BJ (cell line): Measurements from ENCODE around the gene CCDC83. TPM values are rescaled to one million over a fixed set of nuclear protein-coding genes. Genes with fewer than 3 reads are reported as not detected.

Source experiments
- CTCF ChIA-PET: fragments of 350-600 bp; formaldehyde crosslinking; extraction: SDS; loops from one replicate; lab custom pipeline; 2021; ENCODE audit warnings: antibody characterized with exemption, inconsistent platforms; lab: Yijun Ruan, JAX
- POLR2A ChIA-PET: fragments of 300-600 bp; sonication (Branson Sonifier 250); formaldehyde crosslinking; extraction: SDS; loops from one replicate; lab custom pipeline; 2021; ENCODE audit warnings: antibody characterized with exemption; lab: Charles Lee
- DNase-seq: peaks from one replicate; pipeline ENCODE4 v3.0.0-alpha.2; 2011; ENCODE audit warnings: low read depth
- H3K27me3 ChIP-seq: 2 replicates; pipeline ENCODE4 v1.6.0; 2011; ENCODE audit warnings: low read length; ENCODE audit not compliant: control insufficient read depth, insufficient read depth
- H3K36me3 ChIP-seq: 2 replicates; pipeline ENCODE4 v1.5.1; 2011; ENCODE audit warnings: low read length; ENCODE audit not compliant: control insufficient read depth, insufficient read depth
- H3K4me3 ChIP-seq: 2 replicates; pipeline ENCODE4 v1.5.1; 2011; ENCODE audit warnings: low read depth, mild to moderate bottlenecking, control low read depth, low read length
- polyA plus RNA-seq: library from polyadenylated mRNA; depleted of rRNA; stranded (reverse); fragments of >200 nt; gene quantifications from 2 replicates; pipeline ENCODE4 v1.2.3, GENCODE V29; 2011; rRNA removed
- TF ChIP-seq, protein P1 (sequence below): IDR thresholded peaks from 2 replicates; pipeline ENCODE4 v1.5.1; 2011; ENCODE audit warnings: low read depth, mild to moderate bottlenecking, control low read depth, inconsistent platforms, low read length, moderate library complexity; ENCODE audit not compliant: insufficient read depth

Gene CCDC83
- polyA plus RNA-seq, 1 experiment = not detected

DNA sequence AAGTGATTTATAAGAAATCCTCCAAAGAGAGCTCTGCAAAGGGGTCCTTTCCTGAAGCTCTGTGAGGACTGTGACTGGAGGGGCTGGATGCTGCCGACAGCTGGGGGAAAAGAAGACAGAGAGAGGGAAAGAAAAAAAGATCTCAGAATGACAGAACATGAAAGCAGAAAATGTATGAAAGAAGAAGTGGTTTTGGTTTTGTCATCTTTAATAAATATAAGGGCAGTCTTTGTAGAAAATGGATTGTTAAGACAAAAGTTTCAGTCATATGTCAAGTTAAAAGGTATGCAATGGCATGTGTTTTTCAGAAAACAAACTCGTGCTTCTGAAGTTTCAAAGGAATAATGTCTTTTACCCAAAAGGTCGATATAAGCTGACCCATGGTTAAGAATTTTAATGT is 105.5 kb downstream of the CCDC83 start:
- Histone ChIP-seq H3K4me3 (no peak overlapping the region), H3K27me3 (no peaks in the 10 kb centered on the region), H3K36me3 (peaks cover 4% of the 10 kb centered on the region)
- no peak for DNase-seq
- POLR2A ChIA-PET = no interaction called here
- TF ChIP-seq, protein P1, sequence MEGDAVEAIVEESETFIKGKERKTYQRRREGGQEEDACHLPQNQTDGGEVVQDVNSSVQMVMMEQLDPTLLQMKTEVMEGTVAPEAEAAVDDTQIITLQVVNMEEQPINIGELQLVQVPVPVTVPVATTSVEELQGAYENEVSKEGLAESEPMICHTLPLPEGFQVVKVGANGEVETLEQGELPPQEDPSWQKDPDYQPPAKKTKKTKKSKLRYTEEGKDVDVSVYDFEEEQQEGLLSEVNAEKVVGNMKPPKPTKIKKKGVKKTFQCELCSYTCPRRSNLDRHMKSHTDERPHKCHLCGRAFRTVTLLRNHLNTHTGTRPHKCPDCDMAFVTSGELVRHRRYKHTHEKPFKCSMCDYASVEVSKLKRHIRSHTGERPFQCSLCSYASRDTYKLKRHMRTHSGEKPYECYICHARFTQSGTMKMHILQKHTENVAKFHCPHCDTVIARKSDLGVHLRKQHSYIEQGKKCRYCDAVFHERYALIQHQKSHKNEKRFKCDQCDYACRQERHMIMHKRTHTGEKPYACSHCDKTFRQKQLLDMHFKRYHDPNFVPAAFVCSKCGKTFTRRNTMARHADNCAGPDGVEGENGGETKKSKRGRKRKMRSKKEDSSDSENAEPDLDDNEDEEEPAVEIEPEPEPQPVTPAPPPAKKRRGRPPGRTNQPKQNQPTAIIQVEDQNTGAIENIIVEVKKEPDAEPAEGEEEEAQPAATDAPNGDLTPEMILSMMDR = no peak
- CTCF ChIA-PET = interaction anchor here (1.0 kb wide), 1 partner anchor 106 kb away, joined by 5 read pairs; the partner anchor contains the start of gene CCDC83

DNA sequence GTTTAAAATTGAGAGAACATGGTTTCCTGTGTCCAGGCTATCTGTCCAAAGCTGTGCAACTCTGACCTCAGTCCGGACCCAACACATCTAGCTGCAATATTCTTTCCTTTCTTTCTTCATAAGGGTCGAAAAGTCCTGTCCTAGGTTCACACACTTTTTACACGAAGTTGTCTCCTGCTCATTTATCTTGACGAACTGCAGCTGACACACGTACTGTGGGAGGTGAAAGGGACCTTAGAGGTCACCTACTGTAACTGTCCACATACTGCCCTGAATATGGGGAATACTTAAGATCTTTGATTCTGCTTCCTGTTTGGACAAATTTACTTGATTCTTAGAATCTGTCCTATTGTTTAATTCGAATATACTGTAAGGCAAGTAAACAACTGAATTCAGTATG is 105.9 kb downstream of the CCDC83 start:
- TF ChIP-seq, protein P1 = no peak
- ChIA-PET CTCF (interaction anchor here (1.0 to 1.7 kb wide), 2 partner anchors 19 to 106 kb away, joined by 4 to 5 read pairs; partner anchors contain the start of gene CCDC83), POLR2A (no interaction called here)
- no peak for DNase-seq
- H3K36me3 ChIP-seq = peaks cover 4% of the 10 kb centered on the region
- H3K27me3 ChIP-seq = no peaks in the 10 kb centered on the region
- no peak overlapping the region for H3K4me3 ChIP-seq

DNA sequence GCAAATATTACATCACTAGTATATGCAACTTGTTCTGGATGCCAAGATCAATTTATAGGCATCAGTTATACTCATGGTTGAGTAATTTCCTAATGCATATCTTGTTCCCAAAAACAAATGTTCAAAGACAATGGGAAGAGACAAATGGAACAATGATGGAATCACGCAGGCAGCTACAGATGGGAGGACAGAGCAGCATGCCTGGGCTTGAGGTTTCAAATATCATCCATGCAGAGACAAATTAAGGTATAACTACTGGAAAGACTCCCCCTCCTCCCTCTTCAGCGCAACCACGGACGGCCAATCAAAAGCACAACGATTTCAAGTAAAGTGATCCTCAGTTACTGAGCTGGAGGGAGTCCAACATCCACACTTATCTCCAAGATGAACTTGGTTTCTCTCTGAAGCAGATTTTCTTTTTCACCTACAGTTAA is 106.8 kb downstream of the CCDC83 start:
- Histone ChIP-seq H3K27me3 (no peaks in the 10 kb centered on the region), H3K36me3 (peaks cover 4% of the 10 kb centered on the region), H3K4me3 (no peak overlapping the region)
- POLR2A ChIA-PET = no interaction called here
- CTCF ChIA-PET = interaction anchor here (1.7 kb wide), 1 partner anchor 20 kb away, joined by 4 read pairs; no protein-coding TSS in a partner anchor
- DNase-seq = no peak
- TF ChIP-seq, protein P1 = no peak

DNA sequence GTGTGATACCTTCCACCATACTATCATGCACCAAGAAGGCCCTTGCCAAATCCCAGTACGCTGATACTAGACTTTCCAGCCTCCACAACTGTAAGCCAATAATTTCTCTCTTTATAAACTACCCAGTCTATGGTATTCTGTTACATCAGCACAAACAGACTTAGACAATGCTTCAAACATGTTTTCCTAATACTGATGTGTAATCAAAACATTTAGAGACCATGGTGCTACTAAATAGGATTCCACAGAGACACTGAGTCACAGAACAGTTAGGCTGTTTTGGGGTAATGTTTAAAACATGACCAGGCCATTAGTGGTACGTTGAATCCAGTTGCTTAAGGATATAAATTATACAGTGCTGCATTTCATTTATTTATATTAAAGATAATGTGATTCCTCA is 110.0 kb downstream of the CCDC83 start:
- TF ChIP-seq, protein P1 = no peak
- ChIA-PET POLR2A (no interaction called here), CTCF (no interaction called here)
- Histone ChIP-seq H3K27me3 (no peaks in the 10 kb centered on the region), H3K36me3 (peaks cover 4% of the 10 kb centered on the region), H3K4me3 (no peak overlapping the region)
- no peak for DNase-seq

DNA sequence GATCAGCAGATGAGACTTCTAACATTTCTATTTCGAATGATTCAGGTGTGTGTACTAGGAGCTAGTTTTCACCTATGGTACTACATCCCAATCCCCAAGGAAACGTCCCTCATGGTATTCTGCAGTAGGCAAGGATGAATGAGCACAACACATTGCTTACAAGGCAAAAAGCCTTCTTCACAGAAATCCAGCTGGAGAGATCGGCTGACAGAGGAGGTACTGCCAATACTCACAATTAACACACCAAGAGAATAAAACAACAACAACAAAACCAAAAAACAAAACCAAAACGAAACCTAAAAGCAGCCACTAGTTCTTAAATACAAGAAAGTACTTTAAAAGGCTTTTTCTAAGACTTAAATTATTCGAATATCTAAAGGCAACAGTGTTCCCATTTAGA is 112.3 kb downstream of the CCDC83 start:
- TF ChIP-seq, protein P1 = no peak
- Histone ChIP-seq H3K36me3 (peaks cover 5% of the 10 kb centered on the region), H3K4me3 (no peak overlapping the region), H3K27me3 (no peaks in the 10 kb centered on the region)
- CTCF ChIA-PET = no interaction called here
- POLR2A ChIA-PET = interaction anchor here (0.5 kb wide), 1 partner anchor 279 kb away, joined by 3 read pairs; no protein-coding TSS in a partner anchor
- DNase-seq = no peak

Other genes starting within 250 kb of the CCDC83 start
- 0.28 and 0.31 TPM in 2 replicates for gene DLG2, start 228.0 kb upstream of the CCDC83 start, polyA plus RNA-seq
- gene TMEM126B, start 226.8 kb upstream of the CCDC83 start, polyA plus RNA-seq = 21.6 and 44.6 TPM in 2 replicates
- gene TMEM126A, start 207.4 kb upstream of the CCDC83 start, polyA plus RNA-seq = 27.7 and 57.5 TPM in 2 replicates
- gene CREBZF, start 190.3 kb upstream of the CCDC83 start, polyA plus RNA-seq = 15.4 and 18.8 TPM in 2 replicates
- gene CCDC89, start 169.2 kb upstream of the CCDC83 start, polyA plus RNA-seq = 0.85 and 1.1 TPM in 2 replicates
- gene SYTL2, start 44.2 kb upstream of the CCDC83 start, polyA plus RNA-seq = 43.5 and 70.9 TPM in 2 replicates
- gene PICALM, start 213.7 kb downstream of the CCDC83 start, polyA plus RNA-seq = 215 and 303 TPM in 2 replicates